AG09319 (cell line): ENCODE results near the gene CHRNB1.

Source experiments
- DNase-seq: peaks from one replicate; pipeline ENCODE4 v3.0.0-alpha.2; 2010; ENCODE audit warnings: low read depth; ENCODE audit errors: extremely low read depth
- TF ChIP-seq, protein P1 (sequence below): IDR thresholded peaks from 2 replicates; pipeline ENCODE4 v1.5.1; 2011; ENCODE audit warnings: low read depth, mild to moderate bottlenecking, inconsistent platforms, low read length, moderate library complexity

The CHRNB1 gene

DNA sequence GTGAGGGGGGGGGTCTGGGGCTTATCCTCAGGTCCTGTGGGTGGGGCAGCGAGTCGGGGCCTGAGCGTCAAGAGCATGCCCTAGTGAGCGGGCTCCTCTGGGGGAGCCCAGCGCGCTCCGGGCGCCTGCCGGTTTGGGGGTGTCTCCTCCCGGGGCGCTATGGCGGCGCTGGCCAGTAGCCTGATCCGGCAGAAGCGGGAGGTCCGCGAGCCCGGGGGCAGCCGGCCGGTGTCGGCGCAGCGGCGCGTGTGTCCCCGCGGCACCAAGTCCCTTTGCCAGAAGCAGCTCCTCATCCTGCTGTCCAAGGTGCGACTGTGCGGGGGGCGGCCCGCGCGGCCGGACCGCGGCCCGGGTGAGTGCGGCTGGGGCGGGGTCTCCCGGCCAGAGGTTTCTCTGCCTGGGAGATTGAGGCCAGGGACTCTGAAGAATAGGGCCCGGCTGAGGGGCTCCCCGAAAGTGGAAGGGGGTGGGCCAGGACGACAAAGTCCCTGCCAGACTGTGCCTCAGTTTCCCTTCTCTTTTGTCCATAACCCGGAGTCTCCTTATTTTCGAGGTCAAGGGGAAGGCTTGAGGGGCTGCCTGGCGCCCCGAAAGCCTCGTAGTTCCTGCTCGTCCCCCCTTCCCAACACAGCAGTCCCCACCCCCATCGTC, 5.3 kb upstream of the CHRNB1 start, which contains the start of gene FGF11:
Gene FGF11 (plus strand): TSS at position 51 of the 651 bp plus-strand sequence. CDS start 109 bp downstream, at position 160.
- no peak for DNase-seq
- TF ChIP-seq, protein P1, sequence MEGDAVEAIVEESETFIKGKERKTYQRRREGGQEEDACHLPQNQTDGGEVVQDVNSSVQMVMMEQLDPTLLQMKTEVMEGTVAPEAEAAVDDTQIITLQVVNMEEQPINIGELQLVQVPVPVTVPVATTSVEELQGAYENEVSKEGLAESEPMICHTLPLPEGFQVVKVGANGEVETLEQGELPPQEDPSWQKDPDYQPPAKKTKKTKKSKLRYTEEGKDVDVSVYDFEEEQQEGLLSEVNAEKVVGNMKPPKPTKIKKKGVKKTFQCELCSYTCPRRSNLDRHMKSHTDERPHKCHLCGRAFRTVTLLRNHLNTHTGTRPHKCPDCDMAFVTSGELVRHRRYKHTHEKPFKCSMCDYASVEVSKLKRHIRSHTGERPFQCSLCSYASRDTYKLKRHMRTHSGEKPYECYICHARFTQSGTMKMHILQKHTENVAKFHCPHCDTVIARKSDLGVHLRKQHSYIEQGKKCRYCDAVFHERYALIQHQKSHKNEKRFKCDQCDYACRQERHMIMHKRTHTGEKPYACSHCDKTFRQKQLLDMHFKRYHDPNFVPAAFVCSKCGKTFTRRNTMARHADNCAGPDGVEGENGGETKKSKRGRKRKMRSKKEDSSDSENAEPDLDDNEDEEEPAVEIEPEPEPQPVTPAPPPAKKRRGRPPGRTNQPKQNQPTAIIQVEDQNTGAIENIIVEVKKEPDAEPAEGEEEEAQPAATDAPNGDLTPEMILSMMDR = no peak

DNA sequence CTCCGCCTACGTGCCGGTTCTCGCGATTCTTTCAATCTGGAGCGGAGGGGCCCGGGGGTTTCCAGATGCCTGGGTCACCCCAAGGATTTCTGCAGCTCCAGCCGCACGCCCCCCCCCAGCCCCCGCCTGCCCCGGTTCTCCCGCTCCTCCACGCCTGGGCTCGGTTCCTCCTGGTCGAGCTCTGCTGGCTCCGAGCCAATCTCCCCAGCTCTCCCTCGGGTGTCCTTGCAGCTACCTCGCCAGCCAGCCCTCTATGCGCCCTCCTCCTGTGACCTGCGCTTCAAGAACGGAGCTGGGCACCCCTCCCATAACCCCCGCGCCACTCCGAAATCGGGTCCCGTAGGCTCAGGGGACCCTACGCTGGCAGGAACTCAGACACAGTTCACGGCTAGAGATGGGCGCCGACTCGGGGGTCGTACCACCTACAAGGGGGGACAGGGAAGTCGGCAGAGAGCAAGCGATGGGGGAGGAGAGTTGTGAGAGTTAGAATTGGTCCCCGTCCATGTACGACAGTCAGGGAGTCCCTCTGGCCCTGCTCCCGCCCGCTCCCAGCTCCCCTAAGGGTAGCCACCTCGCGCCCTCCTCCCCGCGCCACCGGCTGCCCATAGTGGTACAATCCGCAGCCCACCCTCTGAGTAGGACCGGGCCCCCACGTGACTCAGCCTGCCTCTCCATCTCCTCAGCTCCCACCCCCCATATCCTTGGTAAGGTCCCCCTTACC, 4.6 kb upstream of the CHRNB1 start:
- TF ChIP-seq, protein P1 = no peak

DNA sequence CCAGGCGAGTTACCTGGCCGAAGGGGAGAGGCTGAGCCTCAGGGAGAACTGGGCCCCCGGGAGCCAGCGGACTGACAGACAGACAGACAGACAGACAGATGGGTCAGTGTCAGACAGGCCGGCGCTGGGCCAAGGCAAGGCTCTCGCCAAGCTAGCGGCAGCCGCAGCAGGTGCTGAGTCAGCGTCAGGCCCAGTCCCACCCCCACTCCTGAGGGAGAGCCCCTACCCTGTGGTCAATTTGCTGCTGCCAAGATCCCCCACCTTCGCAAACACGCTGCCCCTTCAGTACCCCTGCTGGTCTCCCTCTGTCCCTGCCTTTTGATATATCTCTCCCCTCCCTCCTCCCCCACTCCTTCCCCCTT, 4.0 kb upstream of the CHRNB1 start:
- DNase-seq = no peak
- TF ChIP-seq, protein P1 = no peak

More for the DNA sequence above, 4.6 kb upstream of the CHRNB1 start:
- DNase-seq = no peak

DNA sequence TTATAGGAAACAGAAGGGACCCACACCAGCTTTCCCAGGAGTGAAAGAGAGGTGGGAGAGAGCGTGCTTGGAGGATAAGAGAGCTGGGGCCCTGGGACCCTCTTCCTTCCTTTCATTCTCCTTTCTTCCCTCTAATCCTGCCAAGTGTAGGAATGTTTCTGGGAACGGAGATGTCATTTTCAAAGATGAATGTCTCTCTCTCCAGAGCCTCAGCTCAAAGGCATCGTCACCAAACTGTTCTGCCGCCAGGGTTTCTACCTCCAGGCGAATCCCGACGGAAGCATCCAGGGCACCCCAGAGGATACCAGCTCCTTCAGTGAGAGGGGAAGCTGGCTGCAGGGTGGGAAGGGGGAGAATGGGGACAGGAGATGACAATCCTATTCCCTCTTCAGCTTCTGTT, 3.6 kb upstream of the CHRNB1 start:
- TF ChIP-seq, protein P1 = no peak
- DNase-seq = no peak

DNA sequence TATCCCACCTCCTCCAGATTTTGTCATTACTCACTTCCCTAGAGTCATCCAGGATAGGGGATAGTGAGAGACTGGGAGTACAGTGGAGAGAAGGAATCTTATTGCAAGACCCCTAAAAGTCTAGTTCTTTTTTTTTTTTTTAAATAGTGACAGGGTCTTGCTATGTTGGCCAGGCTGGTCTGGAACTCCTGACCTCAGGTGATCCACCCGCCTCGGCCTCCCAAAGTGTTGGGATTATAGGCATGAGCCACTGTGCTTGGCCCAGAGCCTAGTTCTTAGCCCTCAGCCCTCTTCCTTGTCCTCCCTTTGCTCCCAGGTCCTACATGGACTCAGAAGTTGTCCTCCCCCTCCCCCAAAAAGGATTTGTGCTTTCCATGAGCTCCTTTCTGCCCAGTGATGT, 2.7 kb upstream of the CHRNB1 start:
- no peak for DNase-seq
- TF ChIP-seq, protein P1 = no peak

DNA sequence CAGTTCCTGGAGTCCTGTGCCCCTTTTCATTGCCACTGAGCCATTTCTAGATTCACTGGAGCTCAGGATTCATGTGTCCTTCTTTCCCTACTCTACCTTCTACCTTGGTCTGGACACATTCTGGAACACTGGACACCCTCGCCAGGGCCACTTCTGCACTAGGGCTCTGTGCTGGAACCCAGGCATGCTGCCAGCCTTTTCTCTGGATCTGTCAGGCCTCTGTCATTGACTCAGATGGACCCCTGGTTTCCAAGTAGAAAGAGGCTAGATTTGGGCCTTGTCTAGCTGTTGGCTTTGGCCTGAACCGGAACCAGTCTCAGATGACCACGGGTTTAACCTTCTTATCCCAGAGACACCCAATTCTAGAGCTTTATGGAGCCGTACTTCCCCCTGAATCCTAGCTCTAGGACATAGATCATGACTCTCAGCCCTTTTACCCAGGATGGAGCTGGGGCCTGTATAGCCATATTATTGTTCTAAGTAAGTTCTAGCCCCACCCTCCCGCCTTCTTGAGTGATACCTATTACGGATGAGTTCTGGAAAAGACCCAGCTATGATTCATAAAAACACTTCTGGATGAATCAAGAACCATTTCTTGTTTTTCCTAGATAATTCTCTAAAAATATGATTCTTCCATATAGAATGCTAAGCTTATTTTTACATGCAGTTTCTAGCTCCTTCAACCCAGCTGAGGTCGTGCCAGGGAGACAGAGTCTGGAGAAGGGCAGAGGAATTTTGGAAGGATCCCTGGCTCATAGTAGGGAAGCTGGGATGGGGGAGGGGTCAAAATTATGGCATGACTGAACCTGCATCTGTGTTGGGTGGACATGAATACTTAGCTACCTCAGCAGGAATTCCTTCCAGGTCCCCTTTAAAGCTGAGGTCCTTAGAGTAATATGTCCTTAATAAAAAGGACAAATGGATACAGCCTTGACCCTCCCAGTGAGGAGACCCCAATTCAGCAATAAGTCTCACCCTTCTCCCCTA, 1.1 kb upstream of the CHRNB1 start:
- TF ChIP-seq, protein P1 = no peak
- no peak for DNase-seq
